HT-29 (cell line): ENCODE data around the gene FRMPD3. TPM values are rescaled to one million over a fixed set of nuclear protein-coding genes. Genes with fewer than 3 reads are reported as not detected.
A peak's percentile ranks its signal among the peaks of the same experiment; 100 is the strongest.
"Not testable (repeated sequence)": the region's sequence is repeated elsewhere in the genome, so short reads cannot be mapped to it uniquely, and the experiment has no call there.

Experiments
- DNase-seq: peaks from one replicate; pipeline ENCODE4 v3.0.0-alpha.2; 2015; ENCODE audit warnings: low spot score
- total RNA-seq: library from RNA; depleted of rRNA; stranded (reverse); fragments of >200 nt; shearing (Covaris generic); gene quantifications from 2 replicates; pipeline ENCODE4 v1.2.3, GENCODE V29; 2014; rRNA removed

Gene FRMPD3
- 0.03 TPM in 2 replicates for total RNA-seq

GRCh38 chrX:107448998-107449835 lies at the start of gene FRMPD3:
FRMPD3 (plus strand) TSS chrX:107449652; CDS start chrX:107526589, 76,937 bp downstream.
- DNase-seq, result peak; percentile 19

GRCh38 chrX:107420571-107420970 lies 28.9 kb upstream of the FRMPD3 start:
- DNase-seq, result no peak

- no peak for DNase-seq
Measured at GRCh38 chrX:107421337-107421861, 28.1 kb upstream of the FRMPD3 start.

DNA sequence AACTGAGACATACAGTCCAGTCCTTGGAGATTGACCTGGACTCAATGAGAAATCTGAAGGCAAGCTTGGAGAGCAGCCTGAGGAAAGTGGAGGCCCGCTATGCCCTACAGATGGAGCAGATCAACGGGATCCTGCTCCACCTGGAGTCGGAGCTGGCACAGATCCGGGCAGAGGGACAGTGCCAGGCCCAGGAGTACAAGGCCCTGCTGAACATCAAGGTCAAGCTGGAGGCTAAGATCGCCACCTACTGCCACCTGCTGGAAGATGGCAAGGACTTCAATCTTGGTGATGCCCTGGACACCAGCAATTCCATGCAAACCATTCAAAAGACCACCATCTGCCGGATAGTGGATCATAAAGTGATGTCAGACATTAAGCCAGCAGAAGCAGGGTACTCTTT lies 20.4 kb upstream of the FRMPD3 start:
- peak; percentile 75 for DNase-seq

- DNase-seq, result no peak
Measured at GRCh38 chrX:107440187-107440586, 9.3 kb upstream of the FRMPD3 start.

DNA sequence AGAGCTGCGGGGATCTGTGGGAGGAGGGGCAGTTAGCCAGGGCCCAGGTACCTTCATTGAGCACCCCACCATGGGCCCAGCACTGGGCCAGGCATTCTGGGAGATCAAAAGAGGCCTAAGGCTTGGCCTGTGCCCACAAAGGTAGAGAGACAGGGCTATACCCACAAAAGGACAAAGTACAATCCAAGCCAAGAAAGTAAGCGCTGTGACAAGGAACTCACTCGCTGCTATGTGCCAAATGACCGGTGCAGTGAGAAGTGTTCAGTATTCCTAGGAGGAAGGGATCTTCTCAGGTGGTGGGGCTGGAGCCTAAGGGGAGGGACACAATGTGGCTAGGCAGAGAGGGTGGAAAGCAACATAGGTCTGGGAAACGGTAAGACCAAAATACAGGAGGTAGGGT lies 8.8 kb upstream of the FRMPD3 start:
- peak; percentile 19 for DNase-seq

- peak; percentile 52 for DNase-seq
Measured at GRCh38 chrX:107442914-107443527, 6.4 kb upstream of the FRMPD3 start.

GRCh38 chrX:107445146-107445545 lies 4.3 kb upstream of the FRMPD3 start:
- no peak for DNase-seq

DNA sequence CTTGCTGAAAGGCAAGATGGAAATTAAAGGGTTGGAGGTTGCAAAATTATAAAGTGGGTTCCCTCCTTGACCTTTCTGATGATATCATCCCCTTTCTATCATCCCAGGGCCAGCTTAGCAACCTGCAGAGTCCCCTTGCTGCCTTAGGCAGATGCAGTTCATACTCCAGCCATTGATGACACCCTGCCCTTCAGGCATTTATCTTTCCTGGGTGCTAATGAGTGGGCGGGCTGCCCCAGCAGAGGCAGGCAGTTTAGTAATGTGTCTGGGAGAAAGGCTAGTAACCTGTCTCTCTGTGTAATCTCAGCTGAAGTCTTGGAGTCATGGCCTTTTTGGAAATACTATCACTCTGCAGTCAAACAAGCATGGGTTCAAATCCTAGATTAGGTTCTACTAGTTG lies 3.8 kb upstream of the FRMPD3 start:
- no peak for DNase-seq

- no peak for DNase-seq
Measured at GRCh38 chrX:107447642-107448041, 1.8 kb upstream of the FRMPD3 start.

DNA sequence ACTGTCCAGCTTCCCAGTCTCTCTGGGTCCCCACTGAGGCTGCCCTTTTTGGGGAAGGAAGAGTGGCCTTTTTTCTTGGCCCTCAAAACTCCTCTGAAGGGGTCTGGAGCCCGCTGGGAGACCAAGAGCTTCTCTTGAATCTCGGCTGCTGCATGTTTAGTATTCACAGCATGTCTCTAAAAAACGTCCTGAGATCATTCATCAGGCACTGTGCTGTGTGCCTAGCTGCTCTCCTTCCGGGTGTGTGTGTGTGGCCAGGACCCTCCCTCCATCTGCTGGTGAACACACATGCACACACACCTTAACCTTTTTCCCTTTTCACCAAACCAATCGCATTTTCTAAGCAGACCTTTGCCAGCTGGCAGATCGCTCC lies 841 bp upstream of the FRMPD3 start:
- no peak for DNase-seq

DNA sequence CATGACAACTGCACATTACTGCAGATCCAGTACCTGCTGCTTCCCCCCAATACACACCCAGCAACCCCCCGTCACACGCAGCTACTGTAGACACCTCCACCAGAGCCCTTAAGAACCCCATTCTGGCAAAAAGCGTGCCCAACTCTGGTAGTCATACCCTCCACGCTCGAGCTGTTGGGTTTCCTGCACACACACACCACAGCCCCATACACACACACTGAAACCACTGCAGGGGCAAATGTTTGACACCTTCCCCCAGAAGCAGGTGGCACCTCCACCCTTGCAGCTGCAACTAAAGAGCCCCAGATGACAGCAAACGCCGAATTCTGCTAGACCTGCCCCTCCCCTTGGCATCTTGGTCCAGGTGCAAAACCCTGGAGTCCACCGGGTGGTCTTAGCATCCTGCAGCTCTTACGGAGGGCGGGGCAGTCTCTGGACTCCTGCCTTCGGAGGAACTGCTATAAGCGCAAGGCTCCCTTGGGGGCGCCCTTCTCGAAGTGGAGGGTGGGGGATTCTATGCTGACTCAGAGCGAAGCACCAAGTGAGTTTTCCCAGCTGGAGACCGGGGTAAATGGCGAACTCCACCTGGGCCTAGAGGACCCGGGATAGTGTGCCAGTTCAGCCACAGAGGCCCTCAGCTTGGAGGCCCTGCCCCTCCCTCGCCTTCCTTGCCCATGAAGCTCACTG lies 1.5 kb downstream of the FRMPD3 start:
- no peak for DNase-seq

- no peak for DNase-seq
Measured at GRCh38 chrX:107451731-107452130, 2.3 kb downstream of the FRMPD3 start.

- no peak for DNase-seq
Measured at GRCh38 chrX:107452581-107452980, 3.1 kb downstream of the FRMPD3 start.

GRCh38 chrX:107454302-107454701 lies 4.8 kb downstream of the FRMPD3 start:
- peak; percentile 41 for DNase-seq

- DNase-seq, result no peak
Measured at GRCh38 chrX:107457289-107457688, 7.8 kb downstream of the FRMPD3 start.

DNA sequence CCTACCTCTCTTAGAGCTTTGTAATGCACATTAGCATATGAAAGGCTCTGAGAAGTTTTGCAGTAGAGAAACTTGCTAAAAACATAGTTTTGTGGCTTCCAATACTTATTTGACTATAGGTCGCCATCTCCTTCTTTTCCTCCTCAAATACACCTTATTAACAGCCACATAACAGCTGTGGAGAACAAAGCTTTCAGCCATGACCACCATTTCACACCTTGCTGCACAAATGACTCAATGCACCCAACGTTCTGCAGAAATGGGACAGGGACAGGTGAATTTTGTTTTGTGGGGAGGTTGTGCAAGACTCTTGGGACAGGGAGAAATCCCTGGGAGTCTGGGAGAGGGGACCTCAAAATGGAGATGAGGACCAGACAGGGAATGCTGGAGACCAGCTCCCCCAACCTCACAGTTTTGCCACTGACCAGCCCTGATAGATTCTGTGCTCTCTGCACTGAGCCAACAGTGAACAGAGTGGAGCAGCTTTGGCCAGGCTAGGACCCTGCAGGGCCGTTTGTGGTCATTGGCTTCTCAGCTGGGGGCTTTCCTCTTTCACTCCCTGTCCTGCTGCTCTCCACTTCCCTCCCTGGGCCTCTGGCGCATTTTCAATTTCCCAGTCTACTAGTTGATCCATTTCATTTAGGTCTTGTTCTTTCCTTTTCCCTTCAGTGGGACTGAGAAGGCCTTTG lies 16.6 kb downstream of the FRMPD3 start:
- DNase-seq, result no peak

DNA sequence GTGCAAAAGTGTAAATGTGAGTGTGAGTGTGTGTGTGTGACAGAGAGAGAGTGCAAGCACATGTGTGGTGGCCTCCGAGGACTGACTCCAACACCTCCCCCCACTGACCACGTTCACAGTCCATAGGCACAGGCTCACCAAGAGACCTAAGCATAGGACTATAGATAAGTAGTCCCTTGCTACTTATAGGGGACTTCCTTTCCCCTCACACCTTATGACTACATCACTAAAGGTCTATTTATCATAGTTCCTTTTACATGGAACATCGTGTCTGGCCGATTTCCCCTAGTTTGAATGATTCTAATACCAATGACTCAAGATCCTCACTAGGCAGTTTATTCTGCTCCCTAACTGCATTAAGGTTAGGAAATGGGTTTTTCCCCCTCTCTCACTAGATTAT lies 17.8 kb downstream of the FRMPD3 start:
- no peak for DNase-seq

DNA sequence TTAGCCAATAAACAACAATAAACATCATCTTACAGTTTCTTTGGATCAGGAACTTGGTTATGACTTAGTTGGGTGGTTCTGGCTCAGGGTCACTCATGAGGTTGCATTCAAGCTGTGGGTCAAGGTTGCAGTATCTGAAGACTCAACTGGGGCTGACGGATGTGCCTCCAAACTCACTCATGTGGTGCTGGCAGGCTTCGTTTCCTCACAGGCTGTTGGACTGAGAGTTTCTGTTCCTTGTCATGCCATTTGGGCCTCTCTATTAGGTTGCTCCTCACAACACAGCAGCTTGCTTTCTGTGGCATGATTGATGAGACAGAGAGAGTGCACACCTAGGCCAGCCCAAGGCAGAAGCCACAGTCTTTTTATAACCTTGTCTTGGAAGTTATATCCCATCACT lies 20.7 kb downstream of the FRMPD3 start:
- no peak for DNase-seq

GRCh38 chrX:107470971-107471370 lies 21.5 kb downstream of the FRMPD3 start:
- DNase-seq, result no peak

DNA sequence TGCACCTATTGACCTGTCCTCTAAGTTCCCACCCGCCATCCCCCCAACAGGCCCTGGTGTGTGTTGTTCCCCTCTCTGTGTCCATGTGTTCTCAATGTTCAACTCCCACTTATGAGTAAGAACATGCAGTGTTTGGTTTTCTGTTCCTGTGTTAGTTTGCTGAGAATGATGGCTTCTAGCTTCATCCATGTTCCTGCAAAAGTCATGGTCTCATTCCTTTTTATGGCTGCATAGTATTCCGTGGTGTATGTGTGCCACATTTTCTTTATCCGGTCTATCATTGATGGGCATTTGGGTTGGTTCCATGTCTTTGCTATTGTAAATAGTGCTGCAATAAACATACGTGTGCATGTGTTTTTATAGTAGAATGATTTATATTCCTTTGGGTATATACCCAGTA lies 22.0 kb downstream of the FRMPD3 start:
- DNase-seq, result not testable (repeated sequence)

DNA sequence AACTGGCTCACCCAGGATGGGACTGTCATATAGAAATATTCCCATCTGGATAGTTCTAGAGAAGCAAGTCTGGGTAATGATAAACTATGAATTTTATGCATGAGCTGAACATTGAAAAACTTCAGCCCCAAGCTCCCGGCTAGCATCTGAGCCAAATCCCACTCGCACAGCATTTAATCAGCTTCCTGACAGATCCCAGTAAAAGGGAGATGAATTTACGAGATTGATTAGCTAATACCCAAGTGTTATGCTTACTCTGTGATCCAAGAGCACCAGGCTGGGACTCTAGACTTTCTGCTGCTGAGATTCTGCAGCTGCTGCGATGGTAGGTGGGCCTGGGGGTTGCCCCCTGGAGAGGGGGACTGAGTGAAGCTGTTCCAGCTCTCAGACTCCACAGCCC lies 28.0 kb downstream of the FRMPD3 start:
- DNase-seq, result no peak
